Measurements from ENCODE around the gene EFTUD2. TPM values are rescaled to one million over a fixed set of nuclear protein-coding genes. Genes with fewer than 3 reads are reported as not detected.

EFTUD2 gene
- total and polyA plus RNA-seq, 2 of the 13 experiments (the other 11 are each of a cell fraction or from before 2014, with no cell fraction given), result 111 to 137 TPM

DNA sequence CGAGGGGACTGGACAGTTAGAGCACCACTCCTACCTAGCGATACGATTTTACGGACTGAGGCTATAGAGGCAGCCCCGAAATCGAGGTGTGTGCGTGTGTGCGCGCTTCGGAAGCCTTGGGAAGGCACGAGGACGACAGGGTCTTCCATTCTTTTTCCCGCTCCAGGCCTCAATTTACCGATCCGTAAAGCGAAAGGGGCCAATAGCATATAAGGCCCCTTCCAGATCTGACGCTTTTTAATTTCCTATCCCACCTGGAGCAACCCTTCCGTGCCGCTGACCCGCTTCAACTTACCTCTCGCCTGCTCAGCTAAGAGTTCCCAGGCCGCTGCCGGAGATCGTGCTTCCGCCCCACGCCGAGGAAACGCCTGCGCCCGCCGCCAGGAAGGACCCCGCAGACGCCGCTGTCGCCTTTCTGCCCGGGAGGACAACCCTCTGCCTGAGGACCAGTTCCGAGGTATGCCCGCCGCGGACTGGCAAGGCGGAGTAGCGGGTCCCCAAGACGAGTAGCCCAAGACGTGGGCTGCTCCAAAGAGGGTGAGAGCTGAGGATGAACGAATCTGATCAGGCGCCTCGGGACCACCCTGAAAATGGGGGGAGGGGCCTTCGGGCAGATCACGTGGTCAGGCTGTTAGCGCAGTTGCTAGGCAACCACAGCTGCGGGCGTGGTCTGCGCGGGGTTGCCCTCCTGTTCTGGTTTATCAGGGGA is at the start of gene EFTUD2 (continued):
- TF ChIP-seq ELF1 (CRISPR knock-in tag; IDR thresholded peaks at IDR 0.05), result peak; percentile 99
- TF ChIP-seq CCAR2 (optimal IDR thresholded peaks at IDR 0.05; ENCODE audit: low read depth, low read length), result no peak
- TF ChIP-seq ZFP62 (CRISPR knock-in tag; IDR thresholded peaks at IDR 0.05), result no peak
- TF ChIP-seq, protein P1, sequence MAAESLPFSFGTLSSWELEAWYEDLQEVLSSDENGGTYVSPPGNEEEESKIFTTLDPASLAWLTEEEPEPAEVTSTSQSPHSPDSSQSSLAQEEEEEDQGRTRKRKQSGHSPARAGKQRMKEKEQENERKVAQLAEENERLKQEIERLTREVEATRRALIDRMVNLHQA (CRISPR knock-in tag; IDR thresholded peaks at IDR 0.05), result no peak
- no peak for TF ChIP-seq GATA4 (IDR thresholded peaks at IDR 0.05; ENCODE audit: borderline replicate concordance, low read depth)
- TF ChIP-seq PRMT3 (CRISPR knock-in tag; IDR thresholded peaks at IDR 0.05; ENCODE audit: borderline replicate concordance, low read depth), result no peak
- TF ChIP-seq FOXA3 (CRISPR knock-in tag; IDR thresholded peaks at IDR 0.05), result peak; percentile 76
- peak; percentile 94; the same call in 1 of the 2 replicates for TF ChIP-seq ELF4 (CRISPR knock-in tag; IDR thresholded peaks at IDR 0.05; ENCODE audit: borderline replicate concordance)
- TF ChIP-seq ZKSCAN5 (CRISPR knock-in tag; IDR thresholded peaks at IDR 0.05), result no peak
- no peak for TF ChIP-seq ZFAT (CRISPR knock-in tag; conservative IDR thresholded peaks at IDR 0.05)
- TF ChIP-seq SP2 (CRISPR knock-in tag; IDR thresholded peaks at IDR 0.05), result peak; percentile 52
- no peak; a peak in 1 of 4 replicates for TF ChIP-seq NR2F1 (CRISPR knock-in tag; IDR thresholded peaks at IDR 0.05)
- TF ChIP-seq ZNF629 (CRISPR knock-in tag; conservative IDR thresholded peaks at IDR 0.05), result no peak
- TF ChIP-seq HNF4A (CRISPR knock-in tag; IDR thresholded peaks at IDR 0.05), result peak; percentile 60
- TF ChIP-seq, protein P2, sequence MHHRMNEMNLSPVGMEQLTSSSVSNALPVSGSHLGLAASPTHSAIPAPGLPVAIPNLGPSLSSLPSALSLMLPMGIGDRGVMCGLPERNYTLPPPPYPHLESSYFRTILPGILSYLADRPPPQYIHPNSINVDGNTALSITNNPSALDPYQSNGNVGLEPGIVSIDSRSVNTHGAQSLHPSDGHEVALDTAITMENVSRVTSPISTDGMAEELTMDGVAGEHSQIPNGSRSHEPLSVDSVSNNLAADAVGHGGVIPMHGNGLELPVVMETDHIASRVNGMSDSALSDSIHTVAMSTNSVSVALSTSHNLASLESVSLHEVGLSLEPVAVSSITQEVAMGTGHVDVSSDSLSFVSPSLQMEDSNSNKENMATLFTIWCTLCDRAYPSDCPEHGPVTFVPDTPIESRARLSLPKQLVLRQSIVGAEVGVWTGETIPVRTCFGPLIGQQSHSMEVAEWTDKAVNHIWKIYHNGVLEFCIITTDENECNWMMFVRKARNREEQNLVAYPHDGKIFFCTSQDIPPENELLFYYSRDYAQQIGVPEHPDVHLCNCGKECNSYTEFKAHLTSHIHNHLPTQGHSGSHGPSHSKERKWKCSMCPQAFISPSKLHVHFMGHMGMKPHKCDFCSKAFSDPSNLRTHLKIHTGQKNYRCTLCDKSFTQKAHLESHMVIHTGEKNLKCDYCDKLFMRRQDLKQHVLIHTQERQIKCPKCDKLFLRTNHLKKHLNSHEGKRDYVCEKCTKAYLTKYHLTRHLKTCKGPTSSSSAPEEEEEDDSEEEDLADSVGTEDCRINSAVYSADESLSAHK (CRISPR knock-in tag; IDR thresholded peaks at IDR 0.05; ENCODE audit: borderline replicate concordance), result no peak
- TF ChIP-seq SIN3B (IDR thresholded peaks at IDR 0.05; ENCODE audit: low read length), result peak; percentile 91
- peak; percentile 94 for TF ChIP-seq AKAP8 (CRISPR knock-in tag; IDR thresholded peaks at IDR 0.05)
- no peak; the same call in 1 of the 2 replicates for TF ChIP-seq RFXAP (CRISPR knock-in tag; IDR thresholded peaks at IDR 0.05; ENCODE audit: borderline replicate concordance)
- TF ChIP-seq, protein P3, sequence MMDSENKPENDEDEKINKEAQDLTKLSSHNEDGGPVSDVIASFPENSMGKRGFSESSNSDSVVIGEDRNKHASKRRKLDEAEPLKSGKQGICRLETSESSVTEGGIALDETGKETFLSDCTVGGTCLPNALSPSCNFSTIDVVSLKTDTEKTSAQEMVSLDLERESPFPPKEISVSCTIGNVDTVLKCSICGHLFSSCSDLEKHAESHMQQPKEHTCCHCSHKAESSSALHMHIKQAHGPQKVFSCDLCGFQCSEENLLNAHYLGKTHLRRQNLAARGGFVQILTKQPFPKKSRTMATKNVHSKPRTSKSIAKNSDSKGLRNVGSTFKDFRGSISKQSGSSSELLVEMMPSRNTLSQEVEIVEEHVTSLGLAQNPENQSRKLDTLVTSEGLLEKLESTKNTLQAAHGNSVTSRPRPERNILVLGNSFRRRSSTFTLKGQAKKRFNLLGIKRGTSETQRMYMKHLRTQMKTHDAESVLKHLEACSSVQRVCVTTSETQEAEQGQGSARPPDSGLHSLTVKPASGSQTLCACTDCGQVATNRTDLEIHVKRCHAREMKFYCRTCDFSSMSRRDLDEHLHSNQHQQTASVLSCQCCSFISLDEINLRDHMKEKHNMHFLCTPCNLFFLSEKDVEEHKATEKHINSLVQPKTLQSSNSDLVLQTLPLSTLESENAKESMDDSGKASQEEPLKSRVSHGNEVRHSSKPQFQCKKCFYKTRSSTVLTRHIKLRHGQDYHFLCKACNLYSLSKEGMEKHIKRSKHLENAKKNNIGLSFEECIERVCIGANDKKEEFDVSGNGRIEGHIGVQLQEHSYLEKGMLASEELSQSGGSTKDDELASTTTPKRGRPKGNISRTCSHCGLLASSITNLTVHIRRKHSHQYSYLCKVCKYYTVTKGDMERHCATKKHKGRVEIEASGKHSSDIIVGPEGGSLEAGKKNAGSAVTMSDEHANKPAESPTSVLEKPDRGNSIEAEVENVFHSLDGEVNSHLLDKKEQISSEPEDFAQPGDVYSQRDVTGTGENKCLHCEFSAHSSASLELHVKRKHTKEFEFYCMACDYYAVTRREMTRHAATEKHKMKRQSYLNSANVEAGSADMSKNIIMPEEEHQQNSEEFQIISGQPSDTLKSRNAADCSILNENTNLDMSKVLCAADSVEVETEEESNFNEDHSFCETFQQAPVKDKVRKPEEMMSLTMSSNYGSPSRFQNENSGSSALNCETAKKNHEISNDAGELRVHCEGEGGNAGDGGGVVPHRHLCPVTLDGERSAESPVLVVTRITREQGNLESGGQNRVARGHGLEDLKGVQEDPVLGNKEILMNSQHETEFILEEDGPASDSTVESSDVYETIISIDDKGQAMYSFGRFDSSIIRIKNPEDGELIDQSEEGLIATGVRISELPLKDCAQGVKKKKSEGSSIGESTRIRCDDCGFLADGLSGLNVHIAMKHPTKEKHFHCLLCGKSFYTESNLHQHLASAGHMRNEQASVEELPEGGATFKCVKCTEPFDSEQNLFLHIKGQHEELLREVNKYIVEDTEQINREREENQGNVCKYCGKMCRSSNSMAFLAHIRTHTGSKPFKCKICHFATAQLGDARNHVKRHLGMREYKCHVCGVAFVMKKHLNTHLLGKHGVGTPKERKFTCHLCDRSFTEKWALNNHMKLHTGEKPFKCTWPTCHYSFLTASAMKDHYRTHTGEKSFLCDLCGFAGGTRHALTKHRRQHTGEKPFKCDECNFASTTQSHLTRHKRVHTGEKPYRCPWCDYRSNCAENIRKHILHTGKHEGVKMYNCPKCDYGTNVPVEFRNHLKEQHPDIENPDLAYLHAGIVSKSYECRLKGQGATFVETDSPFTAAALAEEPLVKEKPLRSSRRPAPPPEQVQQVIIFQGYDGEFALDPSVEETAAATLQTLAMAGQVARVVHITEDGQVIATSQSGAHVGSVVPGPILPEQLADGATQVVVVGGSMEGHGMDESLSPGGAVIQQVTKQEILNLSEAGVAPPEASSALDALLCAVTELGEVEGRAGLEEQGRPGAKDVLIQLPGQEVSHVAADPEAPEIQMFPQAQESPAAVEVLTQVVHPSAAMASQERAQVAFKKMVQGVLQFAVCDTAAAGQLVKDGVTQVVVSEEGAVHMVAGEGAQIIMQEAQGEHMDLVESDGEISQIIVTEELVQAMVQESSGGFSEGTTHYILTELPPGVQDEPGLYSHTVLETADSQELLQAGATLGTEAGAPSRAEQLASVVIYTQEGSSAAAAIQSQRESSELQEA (CRISPR knock-in tag; IDR thresholded peaks at IDR 0.05; ENCODE audit: not compliant biosample characterization), result peak; percentile 90
